Tongue (tissue), 2 donors: ENCODE results near the gene KCTD5. TPM values are rescaled to one million over a fixed set of nuclear protein-coding genes. Genes with fewer than 3 reads are reported as not detected.

ENCODE experiments used
- DNase-seq: peaks from one replicate; pipeline ENCODE4 v3.0.0-alpha.2; 2015
- total RNA-seq: library from RNA; depleted of rRNA; stranded (reverse); fragments of >200 nt; gene quantifications from one replicate; pipeline ENCODE4 v1.2.3, GENCODE V29; 2014

Gene KCTD5
- total RNA-seq, 1 donor from 2014 or later, result 28.4 TPM

DNA sequence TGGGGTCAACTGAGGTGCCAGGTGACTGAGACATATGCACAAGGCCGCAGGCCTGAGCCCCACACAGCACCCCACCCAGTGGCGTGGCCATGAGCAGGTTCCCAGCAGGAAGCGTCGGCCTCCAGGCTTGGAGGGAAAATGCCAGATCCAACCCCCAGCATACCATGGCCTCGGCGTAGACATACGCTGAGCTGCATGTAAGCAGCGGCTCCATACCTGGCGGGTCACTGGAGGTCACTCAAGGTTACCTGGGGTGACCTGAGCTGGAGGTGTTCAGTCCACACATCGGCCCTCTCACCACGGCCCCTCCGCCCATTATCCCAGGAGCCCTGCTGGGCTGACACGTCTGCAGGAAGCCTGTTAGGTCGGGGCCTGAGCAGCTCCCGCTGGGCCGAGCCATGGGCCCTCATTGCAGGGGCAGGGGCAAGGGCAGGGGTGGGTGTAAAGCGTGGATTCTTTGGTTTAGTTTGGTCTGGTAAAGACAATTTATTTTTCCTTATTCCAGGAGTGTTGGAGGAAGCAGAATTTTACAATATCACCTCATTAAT lies 15.2 kb downstream of the KCTD5 start:
- DNase-seq, result no peak

DNA sequence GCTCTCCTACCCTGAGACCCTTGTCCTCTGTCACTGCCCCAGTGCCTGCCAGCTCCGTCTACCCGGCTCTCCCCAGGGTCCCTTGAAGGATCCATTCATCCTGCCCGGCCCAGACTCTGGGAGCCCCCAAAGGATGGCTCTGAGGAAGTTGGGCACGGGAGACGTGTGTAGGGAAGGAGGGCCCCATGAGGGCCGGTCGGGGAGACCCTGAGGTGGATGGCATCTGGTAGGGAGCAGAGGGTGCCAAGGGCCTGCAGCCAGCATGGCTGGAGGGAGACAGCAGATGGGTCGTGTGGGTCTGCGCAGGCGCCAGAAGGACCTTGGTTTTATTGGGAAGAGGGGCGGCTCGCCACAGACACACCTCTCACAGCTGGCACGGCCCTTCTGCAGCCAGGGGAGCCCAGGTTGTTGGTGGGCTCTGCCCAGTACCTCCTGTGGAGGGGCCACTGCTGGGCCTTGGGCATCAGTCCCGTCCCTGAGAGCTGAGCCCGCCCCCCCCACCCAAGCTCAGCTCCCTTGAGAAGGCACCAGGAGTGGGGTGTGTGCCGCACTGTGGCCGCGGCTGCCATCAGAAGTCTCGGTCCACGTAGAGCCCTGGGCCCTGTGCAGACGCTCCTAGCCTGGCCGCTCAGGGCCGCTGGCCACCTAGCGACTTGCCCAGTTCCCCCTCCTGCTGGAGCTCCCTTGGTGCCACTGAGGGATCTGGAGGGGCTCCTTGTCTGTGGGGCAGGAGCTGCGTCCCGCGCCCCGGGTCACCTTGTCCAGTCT lies 16.0 kb downstream of the KCTD5 start:
- no peak for DNase-seq

DNA sequence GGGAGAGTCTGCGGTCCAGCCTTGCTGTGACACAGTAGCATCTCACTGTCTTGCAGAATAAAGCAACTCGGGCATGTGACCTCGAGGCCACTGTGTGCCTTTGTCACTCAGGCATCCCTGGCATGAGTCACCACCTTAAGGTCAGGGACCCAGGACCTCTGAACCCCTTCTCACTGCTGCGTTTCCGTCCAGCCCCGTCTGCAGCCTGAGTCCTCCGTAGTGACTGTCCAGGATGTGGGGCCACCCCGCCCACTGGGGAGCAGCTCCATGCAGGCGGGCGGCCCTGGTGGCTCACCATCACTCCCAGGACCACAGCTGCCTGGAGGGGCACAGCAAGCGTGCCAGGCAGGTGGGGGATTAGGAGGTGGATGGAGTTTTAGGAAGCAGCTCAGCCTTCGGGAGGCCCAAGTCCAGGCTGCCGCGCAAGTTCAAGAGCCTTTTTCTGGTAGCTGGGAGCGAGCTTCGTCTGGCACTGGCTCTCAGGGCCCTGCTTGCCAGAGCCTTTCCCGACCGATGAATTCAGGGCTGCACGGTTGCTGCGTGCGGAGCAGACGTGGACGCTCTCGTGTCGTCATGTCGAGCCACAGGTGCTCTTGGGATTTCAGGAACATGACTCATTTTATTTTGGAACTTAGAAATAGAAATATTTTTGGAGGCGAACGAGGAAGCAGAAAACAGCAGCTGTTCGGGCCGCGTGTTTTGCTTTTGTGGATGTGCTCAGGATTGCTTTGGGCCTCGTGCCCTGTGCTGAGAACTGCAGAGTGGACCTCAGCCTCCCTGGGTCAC lies 16.8 kb downstream of the KCTD5 start:
- no peak for DNase-seq

DNA sequence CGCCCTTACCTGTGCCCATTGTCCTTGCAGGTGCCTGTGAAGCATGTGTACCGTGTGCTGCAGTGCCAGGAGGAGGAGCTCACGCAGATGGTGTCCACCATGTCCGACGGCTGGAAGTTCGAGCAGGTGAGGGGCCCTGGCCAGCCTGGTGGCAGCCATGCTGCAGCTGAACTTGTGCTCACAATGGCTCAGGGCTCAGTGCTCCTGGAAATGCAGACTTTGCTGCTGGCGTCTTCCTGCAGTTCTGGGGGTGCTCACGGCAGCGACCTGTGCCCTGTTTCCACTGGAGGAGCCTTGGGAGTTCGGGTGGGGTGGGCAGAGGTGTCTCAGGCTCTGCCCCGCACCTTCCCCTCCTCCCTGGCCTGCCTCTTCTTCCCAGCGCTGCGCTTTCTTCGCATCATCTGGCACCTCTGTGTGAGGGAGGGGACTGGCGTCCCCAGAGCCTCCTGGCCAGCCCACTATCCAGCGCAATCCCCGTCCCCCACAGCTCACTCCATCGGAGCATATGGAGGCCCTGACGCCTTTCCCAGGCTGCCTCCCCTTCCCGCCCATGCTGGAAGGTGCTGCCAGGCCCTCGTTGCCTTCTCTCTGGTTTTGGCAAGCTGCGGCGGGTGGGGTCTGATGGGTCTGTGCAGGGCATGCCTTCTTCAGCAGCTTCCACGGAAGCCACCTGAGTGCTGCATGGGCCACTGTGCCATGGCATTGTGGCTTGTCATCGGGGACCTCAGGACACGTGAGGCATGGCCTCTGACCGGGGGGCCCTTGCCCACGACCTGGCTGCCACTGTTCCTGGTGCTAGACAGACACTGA lies 17.7 kb downstream of the KCTD5 start:
- no peak for DNase-seq

DNA sequence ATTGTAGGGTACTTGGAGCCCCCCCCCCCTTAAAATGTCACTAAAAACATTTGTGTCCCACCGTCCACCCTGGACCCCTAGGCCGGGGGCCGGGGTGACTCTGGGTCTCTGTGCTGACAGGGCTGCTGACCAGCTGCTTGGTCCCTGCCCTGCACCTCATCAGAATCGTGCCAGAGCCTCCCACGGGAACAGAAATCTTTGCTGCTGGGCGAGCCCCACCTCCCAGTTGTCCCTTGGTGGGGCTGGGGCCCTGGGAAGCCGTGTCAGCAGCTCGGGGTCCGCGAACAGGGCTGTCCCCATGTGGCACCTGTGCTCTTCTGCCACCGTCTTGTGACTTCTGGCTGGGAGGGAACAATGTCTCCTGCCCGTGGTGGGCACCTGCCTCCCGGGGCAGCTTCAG lies 18.5 kb downstream of the KCTD5 start:
- DNase-seq, result no peak

DNA sequence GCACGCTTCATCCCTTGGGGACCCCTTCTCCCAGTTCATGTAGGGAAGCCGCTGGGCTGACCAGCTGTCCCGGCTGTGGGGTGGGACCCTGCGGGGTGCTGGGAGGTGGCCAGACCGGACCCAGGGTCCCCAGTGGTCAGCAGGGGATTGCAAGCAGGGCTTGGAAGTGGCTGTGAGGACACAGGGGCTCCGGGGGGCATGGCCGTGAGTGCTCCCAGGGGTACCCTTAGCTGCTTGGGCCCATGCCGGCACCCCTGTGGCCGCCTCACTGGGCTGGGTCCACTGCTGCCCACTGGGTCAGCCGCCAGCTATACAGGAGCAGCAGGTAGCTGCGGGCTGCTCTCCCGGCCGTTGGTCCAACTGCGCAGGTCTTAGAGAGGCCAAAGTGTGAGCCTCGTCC lies 18.9 kb downstream of the KCTD5 start:
- no peak for DNase-seq

DNA sequence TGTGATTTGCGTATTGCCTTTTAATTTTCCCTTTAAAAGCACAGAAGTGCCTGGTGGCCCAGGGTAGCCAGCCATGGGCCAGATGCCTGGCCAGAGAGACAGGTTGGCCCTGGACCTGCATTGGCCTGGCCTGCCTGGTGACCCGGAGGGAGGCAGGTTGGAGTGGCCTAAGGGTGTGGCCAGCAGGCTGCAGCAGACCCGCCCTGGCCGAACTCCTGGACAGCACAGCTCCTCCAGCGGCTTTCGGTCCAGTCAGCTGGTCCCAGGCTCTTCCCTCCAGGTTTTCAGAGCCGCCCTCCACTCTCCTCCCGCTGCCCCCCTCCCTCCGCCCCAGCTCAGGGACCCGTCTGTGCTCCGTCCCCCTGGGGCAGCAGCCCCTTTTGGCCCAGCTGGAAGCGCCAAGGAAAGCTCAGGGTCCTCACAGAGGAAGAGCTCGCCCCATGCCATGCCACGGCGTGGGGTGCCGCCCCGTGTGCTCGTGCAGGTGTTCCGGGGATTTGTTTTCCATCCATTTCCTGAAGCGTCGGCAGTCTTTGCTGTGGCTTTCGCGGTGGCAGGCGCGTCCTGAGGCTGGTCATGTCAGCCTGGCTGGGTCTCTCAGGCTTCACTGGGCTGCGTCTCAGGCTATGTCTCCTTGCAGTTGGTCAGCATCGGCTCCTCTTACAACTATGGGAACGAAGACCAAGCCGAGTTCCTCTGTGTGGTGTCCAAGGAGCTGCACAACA lies 19.6 kb downstream of the KCTD5 start:
- no peak for DNase-seq

DNA sequence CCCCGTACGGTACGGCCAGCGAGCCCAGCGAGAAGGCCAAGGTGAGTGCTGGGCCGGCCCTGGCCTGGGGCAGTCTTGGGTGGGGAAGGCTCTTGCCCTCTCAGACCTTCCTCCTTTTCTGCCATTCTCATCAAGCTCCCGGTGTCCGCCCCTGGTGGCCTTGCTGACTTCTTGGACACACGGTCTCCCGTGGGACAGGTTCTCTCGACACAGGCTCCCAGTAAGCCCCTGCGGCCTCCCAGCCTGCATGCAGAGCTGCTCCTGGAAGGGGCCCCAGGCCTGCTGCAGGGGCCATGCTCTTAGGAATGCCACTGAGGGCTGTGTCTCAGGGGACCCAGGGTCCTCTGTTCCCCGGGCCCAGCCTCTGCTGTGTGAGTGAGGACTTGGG lies 20.1 kb downstream of the KCTD5 start:
- DNase-seq, result no peak

DNA sequence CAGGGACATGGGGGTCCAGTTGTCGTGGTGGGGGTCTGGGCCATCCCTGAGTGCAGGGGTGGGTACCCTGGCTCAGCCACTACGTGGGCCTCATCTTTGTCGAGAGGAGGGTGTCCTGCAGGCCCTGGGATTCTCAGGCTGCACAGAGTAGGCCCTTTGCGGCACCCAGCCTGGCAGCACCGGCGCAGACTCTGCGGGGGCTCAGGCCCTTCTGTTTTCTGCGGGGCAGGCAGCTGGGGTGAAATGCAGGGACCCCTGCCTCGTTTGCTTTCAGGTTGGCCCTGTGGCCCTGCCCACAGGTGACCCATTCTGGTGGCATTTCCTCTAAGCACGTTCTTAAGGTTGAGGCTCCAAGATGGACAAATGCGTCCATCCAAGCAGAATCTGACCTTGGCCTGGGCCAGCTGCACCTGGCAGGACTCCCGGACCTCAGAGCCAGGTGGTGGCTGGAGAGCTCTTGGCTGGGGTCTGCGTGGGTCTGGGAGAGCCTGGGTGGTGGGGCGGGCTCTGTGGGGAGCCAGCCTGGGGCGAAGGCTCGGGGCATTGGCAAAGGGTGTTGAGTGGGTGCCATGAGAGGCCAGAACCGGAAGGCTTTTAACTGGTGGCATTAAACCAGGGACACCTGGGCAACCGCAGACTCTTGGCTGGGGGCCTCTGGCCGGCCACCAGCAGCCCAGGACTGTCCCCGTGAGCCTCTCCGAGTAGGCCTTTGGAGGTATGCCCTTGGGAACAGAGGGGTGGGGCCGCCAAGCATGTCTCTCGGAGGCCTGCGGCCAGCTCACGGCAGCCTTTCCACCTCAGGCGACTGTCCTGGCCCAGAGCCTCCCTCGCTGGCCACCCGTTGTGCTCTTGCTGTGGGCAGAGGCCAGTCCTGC lies 20.8 kb downstream of the KCTD5 start:
- DNase-seq, result no peak

DNA sequence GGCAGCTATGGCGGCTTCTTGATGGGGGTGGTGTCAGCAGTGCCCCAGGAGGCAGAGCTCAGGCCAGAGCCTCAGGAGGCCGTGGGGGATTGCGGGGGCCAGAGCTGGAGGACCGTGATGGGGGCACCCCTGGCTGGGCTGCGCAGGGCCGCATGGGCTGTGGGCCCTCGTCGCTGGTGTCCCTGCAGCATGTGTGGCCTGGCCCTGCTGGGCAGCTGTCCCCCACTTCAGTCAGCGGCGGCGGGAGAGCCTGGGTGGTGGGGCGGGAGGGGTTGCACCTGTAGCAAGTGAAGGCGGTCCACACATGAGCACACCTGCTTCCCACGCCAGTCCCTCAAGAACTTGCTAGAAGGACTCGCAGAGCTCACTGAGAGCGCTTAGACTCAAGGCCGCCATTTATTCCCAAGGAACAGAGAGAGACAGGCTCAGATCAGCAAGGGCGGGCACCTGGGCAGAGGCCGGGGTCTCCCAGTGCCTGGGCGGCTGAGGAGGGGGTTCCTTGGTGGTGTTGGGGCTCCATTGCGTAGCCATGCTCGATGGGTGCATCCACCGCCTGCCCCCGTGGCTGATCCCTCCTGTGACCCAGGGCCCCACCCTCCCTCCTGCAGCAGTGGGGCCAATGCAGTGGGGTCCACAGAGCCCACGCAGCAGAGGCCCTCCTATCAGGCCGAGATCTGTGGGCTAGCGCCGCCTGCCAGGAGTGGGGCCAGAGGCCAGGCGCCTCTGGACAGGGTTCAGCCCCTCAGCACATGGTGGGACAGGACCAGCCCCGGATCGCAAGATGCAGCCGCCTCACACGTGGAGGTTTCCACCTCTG lies 22.1 kb downstream of the KCTD5 start:
- no peak for DNase-seq

DNA sequence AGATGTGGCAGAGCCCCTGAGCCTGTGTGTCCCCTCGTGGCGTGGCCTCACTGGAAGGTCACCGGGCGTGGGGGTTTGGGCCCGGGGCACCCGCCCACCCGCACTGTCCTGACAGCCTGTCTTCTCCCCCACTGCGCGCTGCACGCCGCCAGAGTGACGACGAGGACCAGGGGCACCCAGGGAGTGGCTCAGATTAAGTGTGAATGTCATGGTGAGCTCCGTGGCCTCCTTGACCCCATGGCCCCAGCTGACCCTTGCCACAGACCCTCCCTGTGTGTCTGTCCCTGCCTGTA lies 22.6 kb downstream of the KCTD5 start:
- DNase-seq, result no peak

DNA sequence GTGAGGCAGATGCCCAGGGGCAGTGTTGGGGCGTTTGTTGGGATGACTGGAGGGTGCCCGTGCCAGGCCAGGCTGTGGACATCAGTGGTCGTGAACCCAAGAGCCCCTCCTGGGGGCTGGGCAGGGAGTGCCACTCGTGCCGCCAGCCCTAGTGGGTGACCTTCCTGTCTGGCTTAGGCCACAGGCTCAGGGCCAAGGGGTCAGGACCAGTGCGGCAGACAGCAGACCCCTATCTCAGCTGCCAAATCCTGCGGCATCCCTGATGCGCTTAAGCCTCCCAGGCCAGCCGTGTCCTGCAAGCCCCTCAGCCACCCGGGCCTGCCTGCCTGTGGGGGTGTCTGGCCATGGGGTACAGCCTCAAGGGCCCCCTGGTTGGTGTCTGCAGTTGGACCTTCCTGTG lies 23.0 kb downstream of the KCTD5 start:
- DNase-seq, result no peak

DNA sequence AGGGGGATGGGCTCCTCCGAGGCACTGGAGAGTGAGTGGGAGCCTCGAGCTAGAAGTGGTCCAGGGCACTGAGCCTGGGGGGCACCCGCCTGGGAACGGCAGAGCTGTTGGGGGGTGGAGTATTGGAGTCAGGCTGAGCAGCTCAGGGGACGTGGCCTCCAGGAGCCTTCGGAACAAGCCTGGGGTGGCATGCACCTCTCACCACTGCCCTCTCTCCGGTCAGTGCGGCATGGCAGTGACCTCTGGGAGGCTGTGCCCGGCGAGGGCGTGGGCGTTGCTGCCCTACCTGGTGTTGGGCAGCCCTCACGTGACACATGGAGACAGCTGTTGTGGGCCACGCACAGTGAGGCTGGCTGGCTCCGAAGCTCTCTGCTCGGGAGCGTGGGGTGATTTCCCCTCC lies 23.8 kb downstream of the KCTD5 start:
- no peak for DNase-seq

DNA sequence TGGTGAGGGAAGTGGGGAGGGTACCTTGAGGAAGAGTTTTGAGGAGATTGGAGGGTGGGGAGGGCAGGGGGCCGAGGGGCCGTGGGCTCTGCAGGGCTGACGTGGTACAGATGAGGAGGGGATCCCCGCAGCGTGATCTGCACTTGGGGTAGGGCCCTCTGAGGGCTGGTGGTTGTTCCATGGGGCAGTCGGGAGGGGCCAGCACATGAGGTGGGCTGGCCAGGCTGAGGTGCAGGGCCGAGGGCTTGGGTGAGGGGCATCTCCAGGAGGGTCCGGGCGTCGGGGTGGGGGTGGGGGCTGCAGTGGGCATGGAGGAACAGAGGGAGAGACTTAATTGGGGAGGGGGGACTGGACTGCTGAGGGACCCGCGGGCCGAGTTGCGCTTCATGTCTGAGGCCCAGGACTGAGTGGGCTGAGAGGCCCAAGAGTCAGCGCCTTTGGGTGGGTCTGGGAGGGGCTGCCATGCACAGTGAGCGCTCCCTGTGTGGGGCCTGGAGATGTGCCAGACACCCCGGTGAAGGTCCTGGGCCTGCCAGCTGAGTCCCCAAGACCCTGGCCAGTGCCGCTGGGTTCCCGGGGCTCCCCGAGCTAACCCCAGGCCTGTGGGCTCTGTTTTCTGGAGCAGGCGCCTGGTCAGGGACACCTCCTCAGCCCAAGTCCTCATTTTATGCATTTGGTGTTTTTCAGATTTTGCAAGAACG lies 24.4 kb downstream of the KCTD5 start:
- DNase-seq, result no peak

DNA sequence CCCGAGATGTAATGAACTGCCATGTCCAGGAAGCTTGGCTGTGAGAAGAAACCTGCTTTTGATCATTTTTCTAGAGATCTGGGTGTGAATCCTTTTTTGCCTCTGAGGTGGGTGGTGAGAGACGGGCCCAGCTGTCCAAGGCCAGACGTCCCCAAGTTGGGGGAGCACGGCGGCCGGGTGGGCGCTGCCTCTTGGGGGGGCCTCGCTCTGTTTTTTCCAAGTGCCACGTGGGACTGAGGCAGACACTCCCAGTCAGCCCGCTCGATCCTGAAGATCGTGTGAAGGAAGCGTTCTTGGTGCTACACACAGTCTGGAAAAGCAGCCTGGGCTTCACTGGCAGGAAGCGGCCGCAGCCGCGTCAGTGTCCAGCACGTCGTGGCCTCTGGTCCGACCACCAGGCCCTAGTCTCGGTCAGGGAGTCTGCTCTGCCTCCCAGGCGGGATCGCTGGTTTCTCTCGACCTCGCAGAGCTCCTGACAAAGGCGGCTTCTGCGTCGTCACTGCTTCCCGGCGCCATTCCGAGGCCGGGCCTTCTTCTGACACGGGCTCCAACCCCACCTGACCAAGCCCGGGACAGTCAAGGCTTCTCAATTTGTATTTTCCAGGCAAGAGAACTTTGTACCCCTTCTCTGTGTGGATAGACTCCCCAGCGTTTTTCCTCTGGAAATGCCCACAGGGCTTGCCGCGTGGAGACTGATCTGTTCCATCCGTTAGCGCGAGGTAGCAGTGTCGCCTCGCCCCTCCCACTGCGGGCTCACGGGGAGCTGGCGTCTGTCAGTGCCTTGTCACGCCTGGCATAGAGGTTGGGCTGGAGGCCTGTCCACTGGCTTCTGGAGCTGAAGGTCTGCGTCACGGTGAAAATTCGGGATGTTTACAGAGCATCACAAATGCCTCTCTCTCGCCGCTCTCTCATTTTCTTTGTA lies 25.3 kb downstream of the KCTD5 start:
- no peak for DNase-seq

DNA sequence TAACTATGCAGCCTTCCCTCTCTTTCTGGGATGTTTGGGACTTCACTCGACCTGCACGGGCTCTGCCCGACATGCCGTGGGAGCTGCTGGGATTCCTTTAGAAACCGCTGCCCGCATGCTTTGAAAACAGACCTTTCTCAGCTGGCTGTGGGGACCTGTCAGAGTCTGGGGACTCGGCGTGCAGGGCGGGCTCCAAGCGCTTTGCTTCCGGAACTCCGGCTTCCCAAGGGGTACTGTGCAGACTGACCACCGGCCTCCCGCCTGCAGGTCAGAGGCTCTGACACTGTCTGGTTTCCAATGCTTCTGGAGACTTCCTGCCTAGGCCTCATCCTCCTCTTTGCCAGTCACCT lies 25.9 kb downstream of the KCTD5 start:
- no peak for DNase-seq

DNA sequence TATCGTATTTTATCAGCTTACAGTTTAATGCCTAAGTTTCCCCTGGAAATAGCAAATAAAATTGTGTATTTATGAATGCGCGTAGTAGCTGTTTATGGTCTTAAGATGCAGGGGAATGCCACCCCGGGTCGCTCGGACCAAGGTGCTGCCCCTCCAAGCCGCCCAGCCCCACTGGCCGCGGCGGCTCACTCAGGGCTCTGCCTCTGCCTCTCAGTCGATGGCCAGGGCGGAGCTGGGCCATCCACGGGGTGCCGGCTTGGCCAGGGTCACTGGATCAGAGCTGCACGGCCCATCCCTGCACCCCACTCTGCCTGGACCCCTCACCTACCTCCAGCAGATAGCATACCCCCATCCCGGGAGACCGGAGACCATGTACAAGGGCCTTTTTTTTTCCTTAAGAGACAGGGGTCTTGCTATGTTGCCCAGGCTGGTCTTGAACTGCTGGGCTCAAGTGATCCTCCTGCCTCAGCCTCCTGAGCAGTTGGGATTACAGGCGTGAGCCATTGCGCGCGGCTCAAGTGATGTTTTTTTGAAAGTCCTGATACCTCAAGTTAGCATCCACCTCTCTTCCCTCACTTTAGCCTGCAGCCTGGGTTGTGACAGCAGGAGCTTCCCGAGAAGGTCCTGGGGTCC lies 26.7 kb downstream of the KCTD5 start:
- no peak for DNase-seq

DNA sequence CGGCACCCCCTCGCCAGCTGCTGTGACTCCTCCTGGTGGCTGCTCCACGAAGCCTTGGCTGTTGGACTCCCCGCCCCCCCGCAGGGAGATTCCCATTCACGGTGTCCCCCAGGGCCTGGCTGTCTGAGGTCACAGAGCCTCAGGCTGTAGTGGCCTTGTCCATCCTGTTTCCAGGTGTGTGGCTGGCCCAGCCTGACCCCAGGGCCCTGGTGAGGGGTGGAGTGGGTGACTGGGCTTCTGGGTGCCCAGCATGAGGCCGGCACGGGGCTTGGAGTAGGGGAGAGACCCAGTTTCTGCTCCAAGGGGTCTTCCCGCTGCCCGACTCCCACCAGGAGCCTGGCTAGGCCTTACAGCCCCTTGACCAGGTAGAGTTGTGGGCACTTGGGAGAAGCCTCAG lies 27.3 kb downstream of the KCTD5 start:
- DNase-seq, result no peak
